Right lobe of liver (tissue), 6 donors: ENCODE measurements around the gene COL4A5. TPM values are rescaled to one million over a fixed set of nuclear protein-coding genes. Genes with fewer than 3 reads are reported as not detected.

Experiments used
- ATAC-seq, 4 donors: fragments of 200-7000 bp; cut with Tn5 transposase; one replicate each; pipeline ENCODE4 v1.9.1; 2020; ENCODE audit warnings: mild to moderate bottlenecking in 4 of 4, moderate library complexity in 4 of 4
- DNase-seq, 3 donors: peaks; one replicate each; pipeline ENCODE4 v3.0.0-alpha.2; 2020
- H3K27ac ChIP-seq, 3 donors: fragments of 200-600 bp; one replicate each; pipeline ENCODE4 v1.8.0; 2022
- H3K27me3 ChIP-seq, 2 donors: fragments of 200-600 bp; one replicate each; pipeline ENCODE4 v1.8.0; 2022
- H3K36me3 ChIP-seq, 4 donors: fragments of 200-600 bp; sonication (generic) in 1 of 4; one replicate each; pipeline versions ENCODE4 v1.5.1 to v1.8.0; 2017 to 2022; ENCODE audit warnings: control low read depth in 1 of 4
- H3K4me1 ChIP-seq, 4 donors: fragments of 200-600 bp; sonication (generic) in 1 of 4; one replicate each; pipeline versions ENCODE4 v1.5.1 to v1.8.0; 2017 to 2022; ENCODE audit warnings: control low read depth in 1 of 4
- H3K4me3 ChIP-seq, 3 donors: fragments of 200-600 bp; one replicate each; pipeline ENCODE4 v1.8.0; 2022
- H3K9me3 ChIP-seq, 4 donors: fragments of 200-600 bp; sonication (generic) in 1 of 4; one replicate each; pipeline versions ENCODE4 v1.5.1 to v1.8.0; 2017 to 2022; ENCODE audit warnings: control low read depth in 1 of 4
- CTCF ChIP-seq, 4 donors: fragments of 200-600 bp in 3 of 4; fragments of 450-650 bp in 1 of 4; IDR thresholded peaks; one replicate each; pipeline versions ENCODE4 v1.5.1 to v1.8.0; 2016 to 2022; ENCODE audit warnings: antibody characterized with exemption in 4 of 4, mild to moderate bottlenecking in 2 of 4
- POLR2A ChIP-seq: fragments of 450-650 bp; IDR thresholded peaks from one replicate; pipeline ENCODE4 v1.6.1; 2017; ENCODE audit warnings: antibody characterized with exemption, mild to moderate bottlenecking
- WGBS: methylation state at CpG from one replicate; pipeline ENCODE4 v1.1.6; 2018; ENCODE audit warnings: low coverage, low lambda C conversion rate; ENCODE audit not compliant: insufficient coverage; ENCODE audit errors: missing lambda C conversion rate; 5-methylcytosine and 5-hydroxymethylcytosine counted together
- intact Hi-C, 2 donors: fragments of 100-400 bp; cut with DNase I; formaldehyde crosslinking; loops; one replicate each; pipeline versions ENCODE4 v1.11.2 to v1.14.1; 2022
- total RNA-seq, 6 experiments: library from RNA; depleted of rRNA in 2 of 6; stranded (reverse); fragments of >200 nt in 2 of 6; fragmentation: NEBNext Ultra II Directional in 3 of 6; extraction: Animal tissue kit (Norgen Biotek cat#: 25700) in 3 of 6; gene quantifications; one replicate each; pipeline versions ENCODE4 v1.1.0 to v1.2.4, GENCODE V29; 2016 to 2023
- donor health status: DM: no; HTN: yes; CAD: no.
- donor health status: DM: no; HTN: no; CAD: no.
- donor health status: DM: no; HTN: no; CAD: no.
- donor health status: DM: no; HTN: yes; CAD: no.
- donor health status: DM: no; HTN: yes; CAD: no.

Gene COL4A5
- total RNA-seq, 6 experiments from 2014 or later = 0.65 to 4.0 (median 1.6) TPM

GRCh38 chrX:108397627-108398391 is 41.8 kb upstream of the COL4A5 start:
- ATAC-seq = no peak
- 50% methylated on average over 6 of the region's 6 CpGs for WGBS

GRCh38 chrX:108399418-108400165 is 40.0 kb upstream of the COL4A5 start:
- intact Hi-C loops = no loop called here
- H3K27me3 ChIP-seq = no peaks in the 10 kb centered on the region
- 40% methylated on average over 1 of the region's 1 CpG for WGBS
- ATAC-seq (no peak), DNase-seq (no peak)
- no peaks in the 10 kb centered on the region for H3K36me3 ChIP-seq
- TF ChIP-seq CTCF (IDR thresholded peaks at IDR 0.05) = no peak
- TF ChIP-seq POLR2A = no peak
- H3K27ac ChIP-seq = no peak overlapping the region
- no peaks in the 10 kb centered on the region for H3K9me3 ChIP-seq
- H3K4me3 ChIP-seq = no peak overlapping the region
- no peaks in the 10 kb centered on the region for H3K4me1 ChIP-seq

More at GRCh38 chrX:108397627-108398391, 41.8 kb upstream of the COL4A5 start:
- DNase-seq = no peak
- Histone ChIP-seq H3K36me3 (no peaks in the 10 kb centered on the region), H3K27ac (no peak overlapping the region), H3K27me3 (no peaks in the 10 kb centered on the region), H3K9me3 (no peaks in the 10 kb centered on the region), H3K4me3 (no peak overlapping the region), H3K4me1 (no peaks in the 10 kb centered on the region)
- intact Hi-C loops = no loop called here
- no peak for TF ChIP-seq CTCF (IDR thresholded peaks at IDR 0.05)
- TF ChIP-seq POLR2A = no peak

GRCh38 chrX:108412783-108413182 is 26.9 kb upstream of the COL4A5 start:
- no peak for TF ChIP-seq CTCF (IDR thresholded peaks at IDR 0.05)
- no peaks in the 10 kb centered on the region for H3K4me1 ChIP-seq

GRCh38 chrX:108415146-108415545 is 24.5 kb upstream of the COL4A5 start:
- no peaks in the 10 kb centered on the region for H3K4me1 ChIP-seq
- H3K36me3 ChIP-seq = no peaks in the 10 kb centered on the region
- no peaks in the 10 kb centered on the region for H3K27me3 ChIP-seq
- intact Hi-C loops = no loop called here
- H3K9me3 ChIP-seq = no peaks in the 10 kb centered on the region
- no peak for DNase-seq
- WGBS = 50% methylated on average over 1 of the region's 1 CpG
- no peak for ATAC-seq
- H3K27ac ChIP-seq = no peak overlapping the region
- TF ChIP-seq POLR2A = no peak
- no peak for TF ChIP-seq CTCF (IDR thresholded peaks at IDR 0.05)
- no peak overlapping the region for H3K4me3 ChIP-seq

More at GRCh38 chrX:108412783-108413182, 26.9 kb upstream of the COL4A5 start:
- ATAC-seq (no peak), DNase-seq (no peak)
- Histone ChIP-seq H3K27me3 (peaks cover 0 to 3% of the 10 kb centered on the region in 2 donors), H3K4me3 (no peak overlapping the region), H3K36me3 (no peaks in the 10 kb centered on the region), H3K9me3 (no peaks in the 10 kb centered on the region), H3K27ac (no peak overlapping the region)
- intact Hi-C loops = no loop called here
